Measurements from ENCODE around the gene TSPYL6. TPM values are rescaled to one million over a fixed set of nuclear protein-coding genes. Genes with fewer than 3 reads are reported as not detected.

TSPYL6 gene
- polyA plus RNA-seq, 1 of the 3 experiments (the other 2 are of a cell fraction): not detected

- no peak for DNase-seq
- Histone ChIP-seq H3K4me3 (ENCODE audit: low read depth in 2 of 2, low read length in 1 of 2) (no peak overlapping the region), H3K9me2 (no peaks in the 10 kb centered on the region), H3K27ac (ENCODE audit: low read depth in 2 of 2, low read length in 1 of 2) (no peak overlapping the region), H4K20me1 (ENCODE audit: insufficient read depth) (no peaks in the 10 kb centered on the region), H3K4me1 (ENCODE audit: control insufficient read depth in 1 of 2, insufficient read depth in 2 of 2, low read depth in 1 of 2, low read length in 1 of 2) (no peaks in the 10 kb centered on the region), H2AFZ (ENCODE audit: low read depth) (no peak overlapping the region), H3K79me2 (ENCODE audit: insufficient read depth) (no peaks in the 10 kb centered on the region), H3K4me2 (no peak overlapping the region), H3F3A (replicated peaks; ENCODE audit: insufficient read depth) (no peaks in the 10 kb centered on the region), H3K27me3 (ENCODE audit: insufficient read depth) (no peaks in the 10 kb centered on the region), H3K36me3 (replicated peaks in 1 of 2; ENCODE audit: control insufficient read depth in 1 of 2, insufficient read depth in 2 of 2, low read length in 1 of 2) (no peaks in the 10 kb centered on the region), H3K9ac (no peak overlapping the region), H3K9me3 (no peaks in the 10 kb centered on the region)
- CTCF ChIA-PET: interaction anchor here (1.1 to 1.4 kb wide), 2 partner anchors 16 to 148 kb away, joined by 3 read pairs; no protein-coding TSS in a partner anchor
- POLR2A ChIA-PET: no interaction called here
- TF ChIP-seq SIN3A (IDR thresholded peaks at IDR 0.05; ENCODE audit: borderline replicate concordance, low read depth, low read length) (no peak), CTCF (IDR thresholded peaks at IDR 0.05) (no peak), EP300 (IDR thresholded peaks at IDR 0.05; ENCODE audit: borderline replicate concordance in 1 of 2, low read depth in 1 of 2, low read length in 1 of 2) (no peak), ELF1 (IDR thresholded peaks at IDR 0.05) (no peak), RXRA (IDR thresholded peaks at IDR 0.05; ENCODE audit: borderline replicate concordance, low read depth) (no peak), MEF2A (IDR thresholded peaks at IDR 0.05; ENCODE audit: borderline replicate concordance, low read depth) (no peak)
- TF ChIP-seq, protein P1, sequence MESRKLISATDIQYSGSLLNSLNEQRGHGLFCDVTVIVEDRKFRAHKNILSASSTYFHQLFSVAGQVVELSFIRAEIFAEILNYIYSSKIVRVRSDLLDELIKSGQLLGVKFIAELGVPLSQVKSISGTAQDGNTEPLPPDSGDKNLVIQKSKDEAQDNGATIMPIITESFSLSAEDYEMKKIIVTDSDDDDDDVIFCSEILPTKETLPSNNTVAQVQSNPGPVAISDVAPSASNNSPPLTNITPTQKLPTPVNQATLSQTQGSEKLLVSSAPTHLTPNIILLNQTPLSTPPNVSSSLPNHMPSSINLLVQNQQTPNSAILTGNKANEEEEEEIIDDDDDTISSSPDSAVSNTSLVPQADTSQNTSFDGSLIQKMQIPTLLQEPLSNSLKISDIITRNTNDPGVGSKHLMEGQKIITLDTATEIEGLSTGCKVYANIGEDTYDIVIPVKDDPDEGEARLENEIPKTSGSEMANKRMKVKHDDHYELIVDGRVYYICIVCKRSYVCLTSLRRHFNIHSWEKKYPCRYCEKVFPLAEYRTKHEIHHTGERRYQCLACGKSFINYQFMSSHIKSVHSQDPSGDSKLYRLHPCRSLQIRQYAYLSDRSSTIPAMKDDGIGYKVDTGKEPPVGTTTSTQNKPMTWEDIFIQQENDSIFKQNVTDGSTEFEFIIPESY (IDR thresholded peaks at IDR 0.05; ENCODE audit: borderline replicate concordance, low read depth): no peak
- WGBS (ENCODE audit: low lambda C conversion rate): 86% methylated on average over 37 of the region's 37 CpGs
Observed at GRCh38 chr2:54255230-54256090, 569 bp downstream of the TSPYL6 start.

DNA sequence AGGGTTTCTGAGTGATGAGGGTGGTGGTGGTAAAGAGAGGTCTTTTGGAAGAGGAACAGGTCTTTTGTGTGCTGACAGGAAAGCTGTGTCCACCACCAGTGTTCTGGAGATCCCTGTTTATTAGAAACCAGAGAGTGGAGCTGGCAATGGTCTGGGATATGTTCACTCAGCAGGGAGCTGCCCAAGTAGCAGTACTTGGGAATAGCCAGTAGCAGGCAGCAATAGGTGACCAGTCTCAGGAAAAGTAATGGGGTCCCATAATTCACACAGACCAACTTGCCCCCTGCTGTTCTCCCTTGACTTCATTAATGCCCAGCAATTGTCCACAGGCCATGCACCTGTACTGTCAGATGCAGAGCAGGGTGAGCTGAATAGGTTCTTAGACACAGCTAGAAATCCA, 1.8 kb downstream of the TSPYL6 start:
- Histone ChIP-seq H2AFZ (ENCODE audit: low read depth) (no peak overlapping the region), H3F3A (replicated peaks; ENCODE audit: insufficient read depth) (no peaks in the 10 kb centered on the region), H3K4me1 (ENCODE audit: control insufficient read depth in 1 of 2, insufficient read depth in 2 of 2, low read depth in 1 of 2, low read length in 1 of 2) (no peaks in the 10 kb centered on the region), H3K4me3 (ENCODE audit: low read depth in 2 of 2, low read length in 1 of 2) (no peak overlapping the region), H4K20me1 (ENCODE audit: insufficient read depth) (no peaks in the 10 kb centered on the region), H3K27ac (ENCODE audit: low read depth in 2 of 2, low read length in 1 of 2) (no peak overlapping the region), H3K4me2 (no peak overlapping the region), H3K79me2 (ENCODE audit: insufficient read depth) (no peaks in the 10 kb centered on the region), H3K9me3 (no peaks in the 10 kb centered on the region), H3K36me3 (replicated peaks in 1 of 2; ENCODE audit: control insufficient read depth in 1 of 2, insufficient read depth in 2 of 2, low read length in 1 of 2) (no peaks in the 10 kb centered on the region), H3K27me3 (ENCODE audit: insufficient read depth) (no peaks in the 10 kb centered on the region), H3K9me2 (no peaks in the 10 kb centered on the region), H3K9ac (no peak overlapping the region)
- ChIA-PET POLR2A (interaction anchor here (0.9 kb wide), 1 partner anchor 139 kb away, joined by 3 read pairs; the partner anchor contains the start of gene ACYP2), CTCF (interaction anchor here (1.1 to 1.4 kb wide), 2 partner anchors 14 to 147 kb away, joined by 3 read pairs; no protein-coding TSS in a partner anchor)
- DNase-seq: no peak
- TF ChIP-seq NRF1 (IDR thresholded peaks at IDR 0.05; ENCODE audit: low read depth, low read length) (no peak), ELF1 (IDR thresholded peaks at IDR 0.05) (no peak), MAX (IDR thresholded peaks at IDR 0.05; ENCODE audit: low read depth) (no peak), TAF1 (IDR thresholded peaks at IDR 0.05; ENCODE audit: borderline replicate concordance, low read depth, low read length) (no peak), FOSL2 (IDR thresholded peaks at IDR 0.05; ENCODE audit: borderline replicate concordance, low read depth) (no peak), MXI1 (IDR thresholded peaks at IDR 0.05; ENCODE audit: low read depth, low read length) (no peak), GABPA (IDR thresholded peaks at IDR 0.05; ENCODE audit: low read depth) (no peak), REST (IDR thresholded peaks at IDR 0.05; ENCODE audit: low read depth, low read length) (no peak), CTCF (IDR thresholded peaks at IDR 0.05) (no peak), FOXJ3 (CRISPR knock-in tag; IDR thresholded peaks at IDR 0.05) (no peak), SMC3 (IDR thresholded peaks at IDR 0.05; ENCODE audit: low read depth, low read length) (no peak)

All from SK-N-SH (cell line).